Thyroid gland (tissue), 4 donors: ENCODE measurements around the gene RNF217. TPM values are rescaled to one million over a fixed set of nuclear protein-coding genes. Genes with fewer than 3 reads are reported as not detected.
A peak's percentile ranks its signal among the peaks of the same experiment; 100 is the strongest.

Experiments used
- DNase-seq, 2 donors: peaks; one replicate each; pipeline ENCODE4 v3.0.0-alpha.2; 2019
- H3K27ac ChIP-seq, 3 donors: fragments of 200-600 bp; sonication (generic); 1 replicate in 2 of 3; 2 replicates in 1 of 3; pipeline ENCODE4 v1.5.1; 2016 to 2019; ENCODE audit warnings: mild to moderate bottlenecking in 1 of 3, moderate library complexity in 1 of 3
- H3K27me3 ChIP-seq: fragments of 200-600 bp; sonication (generic); one replicate; pipeline ENCODE4 v1.5.1; 2019
- H3K36me3 ChIP-seq, 2 donors: fragments of 200-600 bp; sonication (generic); one replicate each; pipeline ENCODE4 v1.5.1; 2016 to 2019
- H3K4me1 ChIP-seq, 2 donors: fragments of 200-600 bp; sonication (generic); one replicate each; pipeline ENCODE4 v1.5.1; 2017 to 2019
- H3K4me3 ChIP-seq, 3 donors: fragments of 200-600 bp; sonication (generic); replicated peaks in 1 of 3; 1 replicate in 2 of 3; 2 replicates in 1 of 3; pipeline ENCODE4 v1.5.1; 2016; ENCODE audit warnings: mild to moderate bottlenecking in 1 of 3
- H3K9me3 ChIP-seq: fragments of 200-600 bp; sonication (generic); one replicate; pipeline ENCODE4 v1.5.1; 2017
- CTCF ChIP-seq, 6 experiments: fragments of 200-600 bp in 3 of 6; fragments of 450-650 bp in 3 of 6; sonication (generic) in 3 of 6; IDR thresholded peaks; one replicate each; pipeline ENCODE4 v1.5.1; 2016 to 2019; ENCODE audit warnings: antibody characterized with exemption in 6 of 6, mild to moderate bottlenecking in 2 of 6, inconsistent platforms in 1 of 6, moderate library complexity in 1 of 6
- POLR2A ChIP-seq, 2 donors: fragments of 450-650 bp; IDR thresholded peaks; one replicate each; pipeline ENCODE4 v1.6.1; 2017; ENCODE audit warnings: antibody characterized with exemption in 2 of 2, mild to moderate bottlenecking in 2 of 2, moderate library complexity in 1 of 2
- whole genome bisulfite sequencing, 2 donors: methylation state at CpG; one replicate each; pipeline ENCODE4 v1.1.5; 2017; 5-methylcytosine and 5-hydroxymethylcytosine counted together
- intact Hi-C: fragments of 100-400 bp; cut with DNase I; formaldehyde crosslinking; loops from one replicate; pipeline ENCODE4 v1.15.1; 2023
- total RNA-seq, 4 donors: library from RNA; depleted of rRNA; stranded (reverse); fragments of >200 nt; gene quantifications; one replicate each; pipeline ENCODE4 v1.2.3, GENCODE V29; 2016

RNF217 gene
- total RNA-seq, 4 donors from 2014 or later: 29.0 to 53.7 (median 31.0) TPM

- H3K4me3 ChIP-seq: no peak overlapping the region
- DNase-seq: no peak
- no peak overlapping the region for H3K27ac ChIP-seq
- H3K27me3 ChIP-seq: no peaks in the 10 kb centered on the region
- H3K36me3 ChIP-seq: no peaks in the 10 kb centered on the region
- TF ChIP-seq CTCF (IDR thresholded peaks at IDR 0.05) (no peak), POLR2A (IDR thresholded peaks at IDR 0.05) (no peak)
- 77 to 98% methylated on average over 5 of the region's 5 CpGs for WGBS, 2 donors
- peaks cover 31 to 32% of the 10 kb centered on the region in 2 donors for H3K4me1 ChIP-seq
- no peaks in the 10 kb centered on the region for H3K9me3 ChIP-seq
- intact Hi-C loops: no loop called here
Observed at GRCh38 chr6:124989136-124989983, 27.1 kb downstream of the RNF217 start.

GRCh38 chr6:124990988-124991387, 28.8 kb downstream of the RNF217 start:
- DNase-seq: no peak
- H3K27me3 ChIP-seq: no peaks in the 10 kb centered on the region
- TF ChIP-seq POLR2A (IDR thresholded peaks at IDR 0.05): no peak
- no peak for TF ChIP-seq CTCF (IDR thresholded peaks at IDR 0.05)
- 97 to 100% methylated on average over 1 of the region's 1 CpG for WGBS, 2 donors
- intact Hi-C loops: no loop called here
- H3K9me3 ChIP-seq: no peaks in the 10 kb centered on the region
- no peak overlapping the region for H3K4me3 ChIP-seq
- peak overlapping the region; percentile 55 to 71 (median 70) for H3K27ac ChIP-seq
- H3K36me3 ChIP-seq: no peaks in the 10 kb centered on the region
- H3K4me1 ChIP-seq: peaks cover 25 to 32% of the 10 kb centered on the region in 2 donors

- H3K4me3 ChIP-seq: no peak overlapping the region
- 92 to 94% methylated on average over 1 of the region's 1 CpG for WGBS, 2 donors
- no peaks in the 10 kb centered on the region for H3K36me3 ChIP-seq
- intact Hi-C loops: no loop called here
- no peaks in the 10 kb centered on the region for H3K27me3 ChIP-seq
- H3K27ac ChIP-seq: peak overlapping the region; percentile 55 to 71 (median 70)
- H3K9me3 ChIP-seq: no peaks in the 10 kb centered on the region
- DNase-seq: peak; percentile 41 to 43
- H3K4me1 ChIP-seq: peaks cover 21 to 30% of the 10 kb centered on the region in 2 donors
- TF ChIP-seq CTCF (IDR thresholded peaks at IDR 0.05) (no peak), POLR2A (IDR thresholded peaks at IDR 0.05) (no peak)
Observed at GRCh38 chr6:124991764-124992295, 29.6 kb downstream of the RNF217 start.

GRCh38 chr6:124993327-124993726, 31.1 kb downstream of the RNF217 start:
- Histone ChIP-seq H3K36me3 (no peaks in the 10 kb centered on the region), H3K4me1 (peaks cover 21 to 30% of the 10 kb centered on the region in 2 donors), H3K27ac (peak overlapping the region in 1 of 3 donors; percentile 25), H3K27me3 (no peaks in the 10 kb centered on the region), H3K4me3 (no peak overlapping the region), H3K9me3 (no peaks in the 10 kb centered on the region)
- WGBS, 2 donors: 89 to 90% methylated on average over 6 of the region's 6 CpGs
- DNase-seq: no peak
- TF ChIP-seq POLR2A (IDR thresholded peaks at IDR 0.05) (no peak), CTCF (IDR thresholded peaks at IDR 0.05) (no peak)
- intact Hi-C loops: no loop called here

GRCh38 chr6:124994648-124995047, 32.4 kb downstream of the RNF217 start:
- WGBS, 2 donors: 76 to 77% methylated on average over 3 of the region's 3 CpGs
- H3K27ac ChIP-seq: no peak overlapping the region
- H3K27me3 ChIP-seq: no peaks in the 10 kb centered on the region
- no peaks in the 10 kb centered on the region for H3K9me3 ChIP-seq
- DNase-seq: no peak
- H3K4me3 ChIP-seq: no peak overlapping the region
- H3K4me1 ChIP-seq: peaks cover 25 to 30% of the 10 kb centered on the region in 2 donors
- TF ChIP-seq POLR2A (IDR thresholded peaks at IDR 0.05) (no peak), CTCF (IDR thresholded peaks at IDR 0.05) (no peak)
- intact Hi-C loops: no loop called here
- no peaks in the 10 kb centered on the region for H3K36me3 ChIP-seq
